Measurements from ENCODE around the gene OBP2A. TPM values are rescaled to one million over a fixed set of nuclear protein-coding genes. Genes with fewer than 3 reads are reported as not detected.

The OBP2A gene
- total RNA-seq, 1 experiment from 2014 or later = not detected

DNA sequence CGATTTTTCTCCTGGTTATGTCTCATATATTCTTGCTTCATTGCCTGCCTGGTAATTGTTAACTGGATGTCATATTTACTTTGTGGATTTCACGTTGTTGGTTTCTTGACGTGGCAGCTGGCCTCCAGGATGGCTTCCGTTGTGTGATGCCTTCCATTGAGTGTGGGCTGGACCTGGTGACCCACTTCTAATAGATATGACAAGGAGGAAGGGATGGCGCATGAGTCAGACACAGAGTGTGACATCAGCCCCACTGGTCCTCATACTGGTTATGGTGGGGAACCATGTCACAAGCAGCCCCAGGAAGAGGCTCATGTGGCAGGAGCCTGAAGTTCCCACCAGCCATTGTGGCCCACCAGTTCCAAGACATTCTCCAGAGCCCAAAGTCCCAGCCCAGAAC, 9.3 kb downstream of the OBP2A start:
- Histone ChIP-seq H4K20me1 (ENCODE audit: insufficient read depth) (no peaks in the 10 kb centered on the region), H3K27me3 (ENCODE audit: insufficient read depth, low read length) (0 out of 2 replicates have a peak, but pooled peaks cover 2% of the 10 kb centered on the region), H3K4me1 (ENCODE audit: control insufficient read depth in 1 of 2, insufficient read depth in 2 of 2, low read length in 2 of 2) (no peaks in the 10 kb centered on the region), H3K4me2 (ENCODE audit: low read length) (no peak overlapping the region), H3K9me3 (ENCODE audit: control insufficient read depth in 1 of 2, insufficient read depth in 1 of 2, low read depth in 1 of 2, low read length in 2 of 2) (no peaks in the 10 kb centered on the region), H2AFZ (ENCODE audit: low read depth, low read length, poor library complexity, severe bottlenecking) (no peak overlapping the region), H3K36me3 (ENCODE audit: control insufficient read depth in 1 of 2, insufficient read depth in 2 of 2, low read length in 2 of 2) (no peaks in the 10 kb centered on the region), H3K27ac (ENCODE audit: low read depth, low read length) (no peak overlapping the region), H3K9ac (ENCODE audit: low read length) (no peak overlapping the region), H3K79me2 (ENCODE audit: insufficient read depth, low read length) (no peaks in the 10 kb centered on the region), H3K9me2 (ENCODE audit: insufficient read depth) (no peaks in the 10 kb centered on the region), H3K4me3 (replicated peaks in 1 of 2; ENCODE audit: low read depth in 1 of 2, low read length in 2 of 2) (no peak overlapping the region)
- ATAC-seq (no peak), DNase-seq (ENCODE audit: low read depth, low spot score) (no peak)
- intact Hi-C loops (cut with micrococcal nuclease) = no loop called here
- ChIA-PET POLR2A (no interaction called here), RAD21 (ENCODE audit: low non-redundant PET in 1 of 2, low total read pairs in 2 of 2, uncharacterized antibody in 2 of 2, unreplicated experiment in 2 of 2) (no interaction called here), CTCF (no interaction called here)
- no TSS peak for BruUV-seq (replicated peaks)
- TF ChIP-seq POLR2A (IDR thresholded peaks at IDR 0.05; ENCODE audit: borderline replicate concordance, extremely low read depth, insufficient read depth, insufficient read length) (no peak), EGR1 (IDR thresholded peaks at IDR 0.05; ENCODE audit: low read depth) (no peak), SP1 (IDR thresholded peaks at IDR 0.05; ENCODE audit: low read depth) (no peak), POLR2AphosphoS5 (IDR thresholded peaks at IDR 0.05; ENCODE audit: low read depth, low read length) (no peak), RAD21 (IDR thresholded peaks at IDR 0.05; ENCODE audit: low read depth) (no peak), EZH2phosphoT487 (IDR thresholded peaks at IDR 0.05; ENCODE audit: borderline replicate concordance) (no peak), CEBPB (IDR thresholded peaks at IDR 0.05; ENCODE audit: low read depth) (no peak), FOSL1 (IDR thresholded peaks at IDR 0.05; ENCODE audit: low read depth) (no peak), SIN3A (IDR thresholded peaks at IDR 0.05; ENCODE audit: low read depth) (no peak), JUND (IDR thresholded peaks at IDR 0.05) (no peak)

DNA sequence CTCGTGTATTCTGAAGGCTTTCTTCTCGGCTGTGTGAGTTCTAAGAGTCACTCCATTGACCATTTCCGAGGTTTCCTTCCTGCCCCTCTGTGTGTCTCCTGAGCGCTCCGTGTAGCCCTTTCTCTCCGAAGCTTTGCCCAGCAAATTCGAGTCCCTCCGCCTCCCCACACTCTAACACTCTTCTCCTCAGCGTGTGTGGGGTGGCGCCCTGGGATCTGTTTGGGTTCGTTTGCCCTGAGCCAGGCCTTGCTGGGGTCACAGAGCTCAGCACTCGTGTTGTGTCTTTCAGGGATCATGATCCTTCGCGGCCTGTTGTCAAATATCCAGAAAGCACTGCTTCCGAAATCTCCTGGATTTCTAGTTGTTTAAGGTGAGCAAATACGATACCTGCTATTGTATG, 10.0 kb downstream of the OBP2A start:
- POLR2A ChIA-PET = no interaction called here
- RAD21 ChIA-PET (ENCODE audit: low non-redundant PET in 1 of 2, low total read pairs in 2 of 2, uncharacterized antibody in 2 of 2, unreplicated experiment in 2 of 2) = no interaction called here
- no peak overlapping the region for H3K4me2 ChIP-seq (ENCODE audit: low read length)
- no peak overlapping the region for H3K27ac ChIP-seq (ENCODE audit: low read depth, low read length)
- H3K79me2 ChIP-seq (ENCODE audit: insufficient read depth, low read length) = no peaks in the 10 kb centered on the region
- no peak overlapping the region for H3K4me3 ChIP-seq (replicated peaks in 1 of 2; ENCODE audit: low read depth in 1 of 2, low read length in 2 of 2)
- no peak overlapping the region for H2AFZ ChIP-seq (ENCODE audit: low read depth, low read length, poor library complexity, severe bottlenecking)
- H3K4me1 ChIP-seq (ENCODE audit: control insufficient read depth in 1 of 2, insufficient read depth in 2 of 2, low read length in 2 of 2) = no peaks in the 10 kb centered on the region
- no peaks in the 10 kb centered on the region for H3K36me3 ChIP-seq (ENCODE audit: control insufficient read depth in 1 of 2, insufficient read depth in 2 of 2, low read length in 2 of 2)
- BruUV-seq (replicated peaks) = no TSS peak
- H3K9me2 ChIP-seq (ENCODE audit: insufficient read depth) = no peaks in the 10 kb centered on the region
- ATAC-seq = no peak
- DNase-seq (ENCODE audit: low read depth, low spot score) = no peak
- no peaks in the 10 kb centered on the region for H4K20me1 ChIP-seq (ENCODE audit: insufficient read depth)
- 0 out of 2 replicates have a peak, but pooled peaks cover 2% of the 10 kb centered on the region for H3K27me3 ChIP-seq (ENCODE audit: insufficient read depth, low read length)
- CTCF ChIA-PET = no interaction called here
- intact Hi-C loops (cut with micrococcal nuclease) = no loop called here
- H3K9ac ChIP-seq (ENCODE audit: low read length) = no peak overlapping the region
- no peaks in the 10 kb centered on the region for H3K9me3 ChIP-seq (ENCODE audit: control insufficient read depth in 1 of 2, insufficient read depth in 1 of 2, low read depth in 1 of 2, low read length in 2 of 2)
- TF ChIP-seq, protein P1, sequence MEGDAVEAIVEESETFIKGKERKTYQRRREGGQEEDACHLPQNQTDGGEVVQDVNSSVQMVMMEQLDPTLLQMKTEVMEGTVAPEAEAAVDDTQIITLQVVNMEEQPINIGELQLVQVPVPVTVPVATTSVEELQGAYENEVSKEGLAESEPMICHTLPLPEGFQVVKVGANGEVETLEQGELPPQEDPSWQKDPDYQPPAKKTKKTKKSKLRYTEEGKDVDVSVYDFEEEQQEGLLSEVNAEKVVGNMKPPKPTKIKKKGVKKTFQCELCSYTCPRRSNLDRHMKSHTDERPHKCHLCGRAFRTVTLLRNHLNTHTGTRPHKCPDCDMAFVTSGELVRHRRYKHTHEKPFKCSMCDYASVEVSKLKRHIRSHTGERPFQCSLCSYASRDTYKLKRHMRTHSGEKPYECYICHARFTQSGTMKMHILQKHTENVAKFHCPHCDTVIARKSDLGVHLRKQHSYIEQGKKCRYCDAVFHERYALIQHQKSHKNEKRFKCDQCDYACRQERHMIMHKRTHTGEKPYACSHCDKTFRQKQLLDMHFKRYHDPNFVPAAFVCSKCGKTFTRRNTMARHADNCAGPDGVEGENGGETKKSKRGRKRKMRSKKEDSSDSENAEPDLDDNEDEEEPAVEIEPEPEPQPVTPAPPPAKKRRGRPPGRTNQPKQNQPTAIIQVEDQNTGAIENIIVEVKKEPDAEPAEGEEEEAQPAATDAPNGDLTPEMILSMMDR (IDR thresholded peaks at IDR 0.05 in 2 of 3, conservative IDR thresholded peaks at IDR 0.05 in 1 of 3; ENCODE audit: borderline replicate concordance in 1 of 3, insufficient read depth in 1 of 3, low read depth in 2 of 3, low read length in 2 of 3) = no peak
- no peak for TF ChIP-seq POLR2AphosphoS5 (IDR thresholded peaks at IDR 0.05; ENCODE audit: low read depth, low read length)
- TF ChIP-seq POLR2A (IDR thresholded peaks at IDR 0.05; ENCODE audit: borderline replicate concordance, extremely low read depth, insufficient read depth, insufficient read length) = no peak
- no peak for TF ChIP-seq EGR1 (IDR thresholded peaks at IDR 0.05; ENCODE audit: low read depth)
- no peak for TF ChIP-seq ZFX (IDR thresholded peaks at IDR 0.05)
- no peak for TF ChIP-seq SIN3A (IDR thresholded peaks at IDR 0.05; ENCODE audit: low read depth)
- TF ChIP-seq SP1 (IDR thresholded peaks at IDR 0.05; ENCODE audit: low read depth) = no peak
- TF ChIP-seq EZH2phosphoT487 (IDR thresholded peaks at IDR 0.05; ENCODE audit: borderline replicate concordance) = no peak
- TF ChIP-seq, protein P2, sequence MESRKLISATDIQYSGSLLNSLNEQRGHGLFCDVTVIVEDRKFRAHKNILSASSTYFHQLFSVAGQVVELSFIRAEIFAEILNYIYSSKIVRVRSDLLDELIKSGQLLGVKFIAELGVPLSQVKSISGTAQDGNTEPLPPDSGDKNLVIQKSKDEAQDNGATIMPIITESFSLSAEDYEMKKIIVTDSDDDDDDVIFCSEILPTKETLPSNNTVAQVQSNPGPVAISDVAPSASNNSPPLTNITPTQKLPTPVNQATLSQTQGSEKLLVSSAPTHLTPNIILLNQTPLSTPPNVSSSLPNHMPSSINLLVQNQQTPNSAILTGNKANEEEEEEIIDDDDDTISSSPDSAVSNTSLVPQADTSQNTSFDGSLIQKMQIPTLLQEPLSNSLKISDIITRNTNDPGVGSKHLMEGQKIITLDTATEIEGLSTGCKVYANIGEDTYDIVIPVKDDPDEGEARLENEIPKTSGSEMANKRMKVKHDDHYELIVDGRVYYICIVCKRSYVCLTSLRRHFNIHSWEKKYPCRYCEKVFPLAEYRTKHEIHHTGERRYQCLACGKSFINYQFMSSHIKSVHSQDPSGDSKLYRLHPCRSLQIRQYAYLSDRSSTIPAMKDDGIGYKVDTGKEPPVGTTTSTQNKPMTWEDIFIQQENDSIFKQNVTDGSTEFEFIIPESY (IDR thresholded peaks at IDR 0.05; ENCODE audit: extremely low read depth, insufficient replicate concordance, low read length) = no peak
- TF ChIP-seq, protein P3, sequence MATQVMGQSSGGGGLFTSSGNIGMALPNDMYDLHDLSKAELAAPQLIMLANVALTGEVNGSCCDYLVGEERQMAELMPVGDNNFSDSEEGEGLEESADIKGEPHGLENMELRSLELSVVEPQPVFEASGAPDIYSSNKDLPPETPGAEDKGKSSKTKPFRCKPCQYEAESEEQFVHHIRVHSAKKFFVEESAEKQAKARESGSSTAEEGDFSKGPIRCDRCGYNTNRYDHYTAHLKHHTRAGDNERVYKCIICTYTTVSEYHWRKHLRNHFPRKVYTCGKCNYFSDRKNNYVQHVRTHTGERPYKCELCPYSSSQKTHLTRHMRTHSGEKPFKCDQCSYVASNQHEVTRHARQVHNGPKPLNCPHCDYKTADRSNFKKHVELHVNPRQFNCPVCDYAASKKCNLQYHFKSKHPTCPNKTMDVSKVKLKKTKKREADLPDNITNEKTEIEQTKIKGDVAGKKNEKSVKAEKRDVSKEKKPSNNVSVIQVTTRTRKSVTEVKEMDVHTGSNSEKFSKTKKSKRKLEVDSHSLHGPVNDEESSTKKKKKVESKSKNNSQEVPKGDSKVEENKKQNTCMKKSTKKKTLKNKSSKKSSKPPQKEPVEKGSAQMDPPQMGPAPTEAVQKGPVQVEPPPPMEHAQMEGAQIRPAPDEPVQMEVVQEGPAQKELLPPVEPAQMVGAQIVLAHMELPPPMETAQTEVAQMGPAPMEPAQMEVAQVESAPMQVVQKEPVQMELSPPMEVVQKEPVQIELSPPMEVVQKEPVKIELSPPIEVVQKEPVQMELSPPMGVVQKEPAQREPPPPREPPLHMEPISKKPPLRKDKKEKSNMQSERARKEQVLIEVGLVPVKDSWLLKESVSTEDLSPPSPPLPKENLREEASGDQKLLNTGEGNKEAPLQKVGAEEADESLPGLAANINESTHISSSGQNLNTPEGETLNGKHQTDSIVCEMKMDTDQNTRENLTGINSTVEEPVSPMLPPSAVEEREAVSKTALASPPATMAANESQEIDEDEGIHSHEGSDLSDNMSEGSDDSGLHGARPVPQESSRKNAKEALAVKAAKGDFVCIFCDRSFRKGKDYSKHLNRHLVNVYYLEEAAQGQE (IDR thresholded peaks at IDR 0.05; ENCODE audit: low read depth) = no peak
